IPS-NIHi7 (cell line): ENCODE measurements around the gene TSPAN18.

Experiments
- DNase-seq: peaks from one replicate; pipeline ENCODE4 v3.0.0; 2012; ENCODE audit warnings: mixed read lengths; ENCODE audit errors: extremely low spot score

Gene TSPAN18

GRCh38 chr11:44941259-44942021 lies 214.7 kb downstream of the TSPAN18 start:
- no peak for DNase-seq

- no peak for DNase-seq
Observed at GRCh38 chr11:44942029-44942955, 215.5 kb downstream of the TSPAN18 start.

DNA sequence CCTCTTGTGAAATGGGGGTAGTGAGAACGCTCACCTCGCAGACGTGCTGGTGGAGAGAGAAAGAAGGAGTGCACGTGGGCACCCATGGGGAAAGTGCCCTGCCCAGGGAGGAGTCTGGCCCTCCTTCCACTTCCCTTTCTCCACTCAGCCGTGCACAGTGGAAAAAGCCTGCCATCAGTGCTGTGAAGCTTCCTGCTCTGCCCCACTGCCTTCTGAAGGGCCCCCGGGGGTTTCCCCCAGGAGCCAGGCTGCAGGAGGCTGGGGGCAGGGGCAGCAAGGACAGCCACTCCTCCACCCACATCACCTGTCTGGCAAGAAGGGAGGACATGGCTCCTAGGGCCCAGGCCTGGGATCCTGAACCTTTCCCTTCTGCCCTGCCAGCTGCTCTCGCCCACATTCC lies 216.4 kb downstream of the TSPAN18 start:
- DNase-seq: no peak

DNA sequence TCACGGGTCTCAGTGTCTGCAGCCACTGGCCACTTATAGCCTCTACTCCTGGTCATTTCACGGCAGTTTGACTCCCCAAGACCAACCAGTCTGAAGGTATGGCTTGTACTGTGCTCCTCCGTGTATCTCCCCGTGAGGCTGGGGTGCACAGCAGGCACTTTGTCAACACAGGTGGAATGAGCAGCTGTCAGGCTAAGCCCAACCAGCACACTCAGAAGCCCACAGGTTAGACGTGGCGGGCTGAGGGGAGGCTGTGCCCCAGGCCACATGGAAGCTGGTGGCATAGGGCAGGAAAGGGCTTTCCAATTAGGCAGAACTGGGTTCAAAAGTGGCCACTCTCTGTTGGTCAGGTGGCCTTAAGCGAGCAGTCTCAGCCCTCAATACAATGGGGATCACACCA lies 216.9 kb downstream of the TSPAN18 start:
- no peak for DNase-seq

- DNase-seq: peak; percentile 55
Observed at GRCh38 chr11:44944181-44944852, 217.6 kb downstream of the TSPAN18 start.

DNA sequence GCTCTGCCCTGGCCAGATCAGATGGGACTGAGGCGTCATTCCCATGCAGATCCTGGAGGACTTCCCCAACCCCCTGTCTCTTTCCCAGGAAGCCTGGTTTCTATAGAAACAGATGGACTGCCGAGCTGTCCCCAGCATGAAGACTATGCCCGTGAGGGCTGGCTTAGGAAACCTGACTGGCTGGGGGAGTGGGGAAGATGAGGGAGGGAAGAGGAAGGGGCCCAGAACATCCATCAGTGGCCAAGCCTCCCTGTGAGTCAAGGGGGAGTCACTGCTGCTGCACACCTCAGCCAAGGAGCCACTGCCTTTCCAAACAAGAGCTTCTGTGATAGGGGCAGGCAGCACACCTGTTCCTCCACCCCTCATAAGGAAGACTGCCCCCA lies 218.1 kb downstream of the TSPAN18 start:
- no peak for DNase-seq

DNA sequence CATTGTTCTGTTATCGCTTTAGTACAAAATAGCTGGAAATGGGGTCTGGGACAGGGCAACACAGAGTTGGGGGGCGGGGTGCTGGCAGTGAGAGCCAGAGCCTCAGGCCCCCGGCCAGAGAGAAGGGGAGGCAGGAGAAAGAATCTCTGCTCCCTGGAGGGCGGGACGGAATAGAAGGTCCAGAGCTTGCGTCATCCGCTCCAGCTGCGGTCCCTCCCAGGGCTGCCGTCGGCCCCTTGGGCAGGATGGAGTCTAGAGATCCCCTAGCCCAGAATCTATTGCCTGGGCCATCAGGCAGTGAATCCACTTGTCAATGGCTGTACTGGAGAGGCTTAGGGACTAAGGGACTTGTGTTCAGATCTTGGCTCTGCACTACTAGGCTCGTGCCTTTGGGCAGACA lies 218.9 kb downstream of the TSPAN18 start:
- DNase-seq: no peak

DNA sequence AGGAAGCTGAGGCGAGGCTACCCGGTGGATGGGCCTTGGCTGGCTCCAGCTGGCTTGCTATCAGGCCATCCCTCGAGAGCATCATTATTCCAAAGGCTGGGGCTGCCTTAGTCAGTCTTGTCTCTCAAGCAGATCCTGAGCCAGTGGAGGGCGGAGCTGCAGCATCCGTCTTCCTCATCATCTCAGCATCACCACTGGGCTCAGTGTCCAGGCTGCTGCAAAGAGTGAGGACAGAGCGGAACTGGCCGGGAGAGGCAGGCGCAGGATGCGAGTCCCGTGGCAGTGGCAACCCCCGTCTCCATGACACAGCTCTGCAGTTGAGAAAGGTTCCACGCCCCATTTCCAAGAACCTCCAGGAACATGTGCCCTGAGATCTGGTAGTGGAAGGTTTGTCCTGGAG lies 219.5 kb downstream of the TSPAN18 start:
- no peak for DNase-seq

DNA sequence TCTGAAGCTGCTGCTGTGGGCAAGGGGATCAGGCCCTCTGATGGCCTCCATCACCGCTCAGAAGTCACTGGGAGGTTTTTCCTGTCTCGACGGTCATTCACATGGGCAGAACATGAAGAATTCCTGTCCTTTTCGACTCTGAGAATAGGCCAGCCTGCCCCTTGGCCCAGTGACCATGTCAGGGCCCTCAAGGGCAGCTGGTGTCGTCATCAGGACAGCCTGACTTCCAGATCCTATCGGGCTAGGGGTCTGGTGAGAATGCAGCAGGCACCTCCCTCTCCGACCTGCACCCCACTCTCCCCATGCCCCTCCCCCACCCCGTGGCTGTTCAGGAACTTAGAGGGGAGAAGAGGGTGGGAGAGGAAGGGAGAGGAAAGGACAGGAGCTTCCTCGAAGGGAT lies 220.4 kb downstream of the TSPAN18 start:
- no peak for DNase-seq

GRCh38 chr11:44948155-44948554 lies 221.4 kb downstream of the TSPAN18 start:
- no peak for DNase-seq

DNA sequence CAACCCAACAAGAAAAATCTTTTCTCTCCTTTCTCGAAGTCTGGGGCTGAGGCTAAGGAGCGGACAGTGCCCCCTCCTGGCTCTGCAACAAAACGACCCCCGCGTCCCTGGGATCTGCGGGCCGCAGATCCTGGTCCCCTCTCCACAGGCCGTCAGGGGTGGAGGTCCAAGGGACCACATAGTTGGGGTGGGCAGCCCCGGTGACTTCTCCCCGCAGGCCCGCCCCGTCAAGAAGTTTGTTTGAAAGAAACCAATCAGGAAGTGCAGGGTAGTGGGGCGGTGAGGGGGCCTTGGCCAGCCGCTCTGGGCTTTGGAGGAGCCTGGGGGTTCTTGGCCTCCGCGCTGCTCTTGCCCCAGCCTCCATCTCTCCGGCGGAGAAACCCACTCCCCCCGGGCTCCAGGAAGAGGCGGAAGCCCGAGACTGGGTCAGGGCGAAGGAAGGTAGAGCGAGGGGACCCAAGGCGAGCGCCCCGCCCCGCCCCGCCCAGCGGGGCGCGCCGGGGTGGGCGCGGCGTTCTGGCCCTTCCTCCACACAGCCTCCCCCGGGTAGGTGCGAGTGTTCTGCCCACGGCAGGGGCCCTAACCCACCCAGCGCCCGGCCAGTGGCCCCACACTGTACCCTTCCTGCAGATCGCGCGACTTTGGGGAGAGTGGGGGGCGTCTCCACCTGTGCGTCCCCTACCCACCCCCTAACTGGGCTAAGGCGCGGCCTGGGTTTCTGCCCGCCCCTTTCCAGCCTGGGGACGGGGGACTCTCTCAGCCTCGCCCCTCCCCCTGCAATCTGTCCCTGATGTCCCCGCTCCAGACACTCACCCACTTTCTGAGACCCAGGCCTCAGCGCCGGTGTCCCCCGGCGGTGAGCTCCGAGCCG lies 222.6 kb downstream of the TSPAN18 start:
- peak; percentile 64 for DNase-seq

GRCh38 chr11:44950031-44950624 lies 223.4 kb downstream of the TSPAN18 start:
- DNase-seq: no peak

DNA sequence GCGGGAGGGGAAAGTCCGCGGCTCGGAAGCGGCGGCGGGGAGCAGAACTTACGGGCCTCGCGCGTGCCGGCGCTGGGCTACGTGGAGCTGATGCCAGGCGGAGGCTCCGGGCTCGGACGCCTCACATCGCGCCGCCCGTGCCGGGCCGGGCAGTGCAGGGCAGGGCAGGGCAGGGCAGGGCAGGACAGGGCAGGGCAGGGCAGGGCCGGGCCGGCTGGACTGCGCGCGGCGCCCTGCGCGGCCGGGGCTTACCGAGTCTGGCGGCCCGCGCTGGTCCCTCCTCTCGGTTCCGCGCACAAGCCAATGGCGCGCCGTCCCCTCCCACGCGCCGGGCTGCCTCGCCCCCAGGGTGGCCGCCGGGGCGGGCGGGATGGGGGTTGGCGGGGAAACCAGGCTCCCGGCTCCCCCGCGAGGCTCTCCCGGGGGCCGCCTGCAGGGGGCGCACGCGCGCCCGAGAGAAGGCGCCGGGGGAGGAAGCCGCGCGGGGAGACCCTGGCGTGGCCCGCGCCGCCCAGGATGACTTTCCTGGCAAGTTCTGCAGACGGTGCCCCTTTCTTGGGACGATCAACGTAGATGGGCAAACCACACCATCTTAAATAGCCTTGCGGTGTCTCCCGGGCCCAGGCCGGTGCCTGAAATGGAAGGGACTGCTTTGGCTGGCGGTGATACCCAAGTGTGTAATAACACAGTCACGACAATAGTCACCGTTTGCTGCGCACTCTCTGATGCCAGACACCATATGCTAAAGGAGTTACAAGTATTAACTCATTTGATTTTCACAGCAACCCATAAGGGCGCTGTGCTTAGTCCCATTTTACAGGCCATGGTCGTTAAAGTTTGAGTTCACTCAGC lies 224.1 kb downstream of the TSPAN18 start, which contains the start of gene TP53I11:
TP53I11 (minus strand) TSS at position 259 of the 852 bp plus-strand sequence. CDS start 12,548 bp downstream, outside the sequence.
- DNase-seq: peak; percentile 69

DNA sequence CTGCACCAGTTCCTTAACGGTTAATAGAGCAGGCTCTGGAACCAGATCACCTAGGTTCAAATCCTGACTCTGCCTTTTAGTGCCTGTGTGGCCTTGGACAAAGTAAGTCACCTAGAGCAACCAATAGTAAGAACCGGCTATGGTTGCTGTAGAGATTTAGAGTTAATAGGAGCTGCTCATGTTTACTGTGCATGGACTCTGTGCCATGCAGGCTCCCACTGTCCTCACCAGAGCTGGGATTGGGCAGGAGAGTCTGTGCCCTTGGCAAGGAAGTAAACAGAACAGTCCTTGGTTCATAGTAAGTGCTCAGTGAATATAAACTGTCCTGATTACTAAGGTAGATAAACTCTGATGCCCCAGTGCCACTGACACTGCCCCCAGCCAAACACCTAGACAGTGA lies 225.3 kb downstream of the TSPAN18 start:
- no peak for DNase-seq

- DNase-seq: no peak
Observed at GRCh38 chr11:44952500-44953260, 225.9 kb downstream of the TSPAN18 start.

DNA sequence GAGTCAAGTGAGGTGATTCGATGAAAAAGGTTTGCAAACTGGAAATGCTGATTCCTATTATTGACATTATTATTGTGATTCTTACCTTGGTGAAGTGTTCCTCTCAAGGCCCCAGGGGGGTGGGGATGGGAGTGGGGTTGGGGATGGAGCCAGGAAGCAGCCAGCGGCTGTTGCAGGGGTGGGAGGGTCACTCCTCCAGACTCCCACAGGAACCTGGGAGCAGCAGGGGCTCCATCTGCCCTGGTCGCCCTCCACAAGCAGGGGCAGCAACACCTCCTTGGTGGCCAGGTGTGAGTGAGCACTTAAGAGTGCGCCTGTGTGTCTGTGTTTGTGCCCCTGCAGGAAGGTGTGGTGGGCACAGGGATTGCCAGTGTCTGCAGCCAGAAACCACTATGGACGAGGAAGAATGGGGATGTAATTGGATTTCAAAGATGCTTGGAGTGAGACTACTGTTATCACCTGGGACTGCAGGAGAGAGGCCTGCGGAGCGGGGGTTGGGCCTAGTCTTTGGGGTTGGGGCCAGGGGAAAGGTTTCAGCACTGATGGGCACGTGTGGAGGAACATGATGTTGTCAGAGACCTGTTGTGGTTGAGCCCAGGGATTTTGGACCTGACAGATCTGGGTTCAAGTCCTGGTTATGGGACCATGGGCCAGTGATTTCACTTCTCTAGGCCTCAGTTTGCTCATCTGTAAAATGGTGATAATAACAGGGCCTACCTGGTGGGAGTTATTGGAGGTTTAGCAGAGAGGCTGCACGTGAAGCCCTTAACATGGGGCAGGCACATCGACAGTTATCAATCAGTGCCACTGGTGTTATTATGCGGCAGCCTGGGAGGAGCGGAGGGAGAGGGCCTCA lies 227.5 kb downstream of the TSPAN18 start:
- DNase-seq: no peak

GRCh38 chr11:44955015-44955738 lies 228.4 kb downstream of the TSPAN18 start:
- peak; percentile 60 for DNase-seq
